Esophagus squamous epithelium (tissue), 4 donors: ENCODE results near the gene FAM156A.

Experiments used
- CTCF ChIP-seq, 6 experiments: fragments of 450-650 bp in 4 of 6; fragments of 200-600 bp in 2 of 6; sonication (generic) in 2 of 6; IDR thresholded peaks; one replicate each; pipeline ENCODE4 v1.5.1; 2016 to 2019; ENCODE audit warnings: antibody characterized with exemption in 6 of 6, mild to moderate bottlenecking in 4 of 6, moderate library complexity in 4 of 6
- POLR2A ChIP-seq, 4 donors: fragments of 450-650 bp; IDR thresholded peaks; one replicate each; pipeline ENCODE4 v1.6.1; 2017; ENCODE audit warnings: antibody characterized with exemption in 4 of 4, mild to moderate bottlenecking in 4 of 4, moderate library complexity in 3 of 4

- TF ChIP-seq CTCF (IDR thresholded peaks at IDR 0.05), result no peak
- TF ChIP-seq POLR2A (IDR thresholded peaks at IDR 0.05), result no peak
Measured at GRCh38 chrX:52990848-52991247, 32.5 kb upstream of the FAM156A start.
